GM12865 (cell line): Measurements from ENCODE around the gene ASPM.
"Not testable (repeated sequence)": the region's sequence is repeated elsewhere in the genome, so short reads cannot be mapped to it uniquely, and the experiment has no call there.

Source experiments
- DNase-seq: peaks from one replicate; pipeline ENCODE4 v3.0.0; 2010; ENCODE audit warnings: low read depth
- H3K4me3 ChIP-seq: 2 replicates; pipeline ENCODE4 v1.5.1; 2011; ENCODE audit warnings: mild to moderate bottlenecking, low read depth, low read length, control low read depth
- TF ChIP-seq, protein P1 (sequence below): IDR thresholded peaks from 2 replicates; pipeline ENCODE4 v1.5.1; 2011; ENCODE audit warnings: low read length, control low read depth, low read depth, inconsistent platforms; ENCODE audit not compliant: insufficient read depth; ENCODE audit errors: missing control alignments

The ASPM gene

DNA sequence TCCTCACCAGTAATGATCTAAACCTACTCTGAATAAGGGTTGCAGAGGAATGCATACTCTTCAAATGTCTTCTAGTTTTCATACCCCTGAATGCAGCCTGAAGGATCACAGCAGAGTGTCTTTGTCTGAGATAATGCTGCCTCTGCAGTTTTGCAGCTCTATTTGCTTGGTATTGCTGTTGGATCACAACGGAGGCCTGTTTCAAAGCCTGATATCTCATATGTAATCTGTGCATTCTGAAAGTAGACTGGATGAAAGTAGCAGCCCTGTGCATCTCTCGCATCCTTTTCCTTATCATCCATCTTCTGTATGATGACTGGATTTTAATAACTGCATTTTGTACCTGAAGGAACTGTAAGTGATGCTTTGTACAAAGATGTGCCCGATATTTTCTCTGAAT, 44.5 kb downstream of the ASPM start:
- H3K4me3 ChIP-seq, result no peak overlapping the region
- TF ChIP-seq, protein P1, sequence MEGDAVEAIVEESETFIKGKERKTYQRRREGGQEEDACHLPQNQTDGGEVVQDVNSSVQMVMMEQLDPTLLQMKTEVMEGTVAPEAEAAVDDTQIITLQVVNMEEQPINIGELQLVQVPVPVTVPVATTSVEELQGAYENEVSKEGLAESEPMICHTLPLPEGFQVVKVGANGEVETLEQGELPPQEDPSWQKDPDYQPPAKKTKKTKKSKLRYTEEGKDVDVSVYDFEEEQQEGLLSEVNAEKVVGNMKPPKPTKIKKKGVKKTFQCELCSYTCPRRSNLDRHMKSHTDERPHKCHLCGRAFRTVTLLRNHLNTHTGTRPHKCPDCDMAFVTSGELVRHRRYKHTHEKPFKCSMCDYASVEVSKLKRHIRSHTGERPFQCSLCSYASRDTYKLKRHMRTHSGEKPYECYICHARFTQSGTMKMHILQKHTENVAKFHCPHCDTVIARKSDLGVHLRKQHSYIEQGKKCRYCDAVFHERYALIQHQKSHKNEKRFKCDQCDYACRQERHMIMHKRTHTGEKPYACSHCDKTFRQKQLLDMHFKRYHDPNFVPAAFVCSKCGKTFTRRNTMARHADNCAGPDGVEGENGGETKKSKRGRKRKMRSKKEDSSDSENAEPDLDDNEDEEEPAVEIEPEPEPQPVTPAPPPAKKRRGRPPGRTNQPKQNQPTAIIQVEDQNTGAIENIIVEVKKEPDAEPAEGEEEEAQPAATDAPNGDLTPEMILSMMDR, result no peak
- no peak for DNase-seq

DNA sequence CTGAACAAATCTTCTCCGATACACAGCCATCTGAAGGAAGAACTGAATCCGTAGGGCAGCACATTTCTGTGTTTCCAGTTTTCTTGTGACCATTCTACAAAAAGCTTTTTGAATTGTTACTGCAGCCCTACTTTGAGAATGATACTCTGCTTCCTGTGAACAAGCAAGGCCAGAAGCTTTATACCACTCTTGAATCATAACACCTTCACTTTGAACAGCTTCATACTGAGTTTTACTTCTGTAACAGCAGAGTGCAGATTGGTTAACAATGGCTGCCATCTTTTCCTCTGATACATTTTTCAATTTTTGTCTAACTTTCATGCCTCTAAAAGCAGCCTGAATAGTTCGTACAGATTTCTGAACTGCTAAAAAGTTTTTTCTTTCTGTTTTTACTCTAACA, 45.8 kb downstream of the ASPM start:
- TF ChIP-seq, protein P1, result no peak
- no peak overlapping the region for H3K4me3 ChIP-seq
- no peak for DNase-seq

DNA sequence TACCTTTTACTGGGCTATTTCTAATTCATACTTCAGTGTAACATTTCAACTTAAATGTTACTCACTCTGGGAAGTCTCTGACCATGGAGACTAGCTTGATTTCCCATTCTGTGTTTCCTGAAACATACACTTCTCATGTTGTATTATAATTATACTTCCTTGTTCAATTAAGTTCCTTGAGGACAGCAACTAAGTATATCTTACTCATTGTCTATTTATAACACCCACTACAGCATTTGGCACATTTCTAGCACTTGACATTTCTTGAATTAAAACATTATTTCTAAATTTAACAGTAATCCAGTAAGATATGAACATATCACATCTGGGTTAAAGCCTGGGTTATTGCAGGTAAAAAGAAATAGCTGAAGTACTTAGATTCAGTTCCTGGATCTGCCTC, 47.0 kb downstream of the ASPM start:
- DNase-seq, result no peak
- H3K4me3 ChIP-seq, result no peak overlapping the region
- TF ChIP-seq, protein P1, result no peak

DNA sequence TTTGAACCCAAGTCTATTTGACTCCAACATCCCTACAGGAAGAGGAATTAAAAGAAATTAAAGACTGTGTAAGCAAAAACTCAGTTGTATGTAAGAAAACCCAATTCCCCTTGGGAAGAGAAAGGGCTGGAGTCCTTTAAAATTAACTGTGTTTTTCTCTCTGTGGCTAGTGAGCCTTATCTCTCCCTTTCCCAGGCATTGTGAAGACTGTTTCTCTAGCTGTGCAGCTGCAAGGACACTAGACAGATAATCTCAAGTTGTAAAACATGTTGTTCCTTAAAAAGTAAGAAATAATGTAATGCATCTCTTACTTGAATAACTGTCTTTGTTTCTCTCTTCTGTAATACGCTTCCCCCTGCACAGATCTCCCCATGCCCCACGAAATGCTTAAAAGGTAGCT, 49.5 kb downstream of the ASPM start:
- H3K4me3 ChIP-seq, DNase-seq: not testable (repeated sequence)

DNA sequence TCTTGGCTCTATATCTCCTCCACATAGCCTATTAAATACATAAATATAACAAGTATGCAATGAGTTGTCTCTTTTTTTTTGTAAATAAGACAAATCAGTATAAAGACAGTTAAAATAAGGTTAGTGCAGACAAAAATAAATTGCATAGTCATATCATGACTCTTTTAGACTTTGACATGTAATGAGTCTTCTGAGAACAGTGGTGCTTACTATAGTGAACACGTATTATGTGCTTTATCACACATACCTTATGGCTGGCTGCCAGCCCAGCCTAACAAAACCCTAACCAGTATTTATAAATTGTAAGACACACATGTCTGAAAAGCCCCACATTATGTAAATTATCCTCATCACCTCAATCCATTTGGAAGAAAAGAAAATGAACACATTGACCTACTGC, 50.3 kb downstream of the ASPM start:
- TF ChIP-seq, protein P1, result no peak
- no peak overlapping the region for H3K4me3 ChIP-seq
- DNase-seq, result no peak

DNA sequence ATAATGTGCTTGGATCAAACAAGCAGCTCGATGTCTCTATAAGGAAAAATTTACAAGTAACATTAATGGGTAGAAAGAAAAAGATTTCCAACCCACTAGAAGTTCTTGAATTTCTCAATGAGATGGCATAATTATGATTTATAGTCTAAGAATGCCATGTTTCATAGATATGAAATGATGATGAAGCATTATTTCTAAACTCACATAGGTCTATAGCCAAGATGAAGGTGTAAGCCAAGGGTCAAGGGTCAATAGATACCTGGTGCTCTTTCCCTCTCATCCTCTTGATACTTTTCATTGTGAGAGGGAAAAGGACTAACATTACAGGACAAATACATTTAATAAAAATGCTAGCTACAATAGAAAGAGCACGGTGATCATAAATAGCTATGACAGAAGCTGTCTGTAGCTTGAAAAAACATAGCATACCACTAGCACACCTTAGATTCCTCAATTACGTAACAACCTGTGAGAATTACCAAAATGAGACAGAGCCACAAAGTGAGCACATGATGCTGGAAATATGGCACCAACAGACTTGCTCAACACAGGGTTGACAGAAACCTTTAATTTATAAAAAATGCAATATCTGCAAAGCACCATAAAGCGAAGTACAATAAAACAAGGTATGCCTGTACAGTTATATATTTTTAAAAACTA, 53.1 kb downstream of the ASPM start:
- TF ChIP-seq, protein P1, result no peak
- DNase-seq, result no peak
- no peak overlapping the region for H3K4me3 ChIP-seq

DNA sequence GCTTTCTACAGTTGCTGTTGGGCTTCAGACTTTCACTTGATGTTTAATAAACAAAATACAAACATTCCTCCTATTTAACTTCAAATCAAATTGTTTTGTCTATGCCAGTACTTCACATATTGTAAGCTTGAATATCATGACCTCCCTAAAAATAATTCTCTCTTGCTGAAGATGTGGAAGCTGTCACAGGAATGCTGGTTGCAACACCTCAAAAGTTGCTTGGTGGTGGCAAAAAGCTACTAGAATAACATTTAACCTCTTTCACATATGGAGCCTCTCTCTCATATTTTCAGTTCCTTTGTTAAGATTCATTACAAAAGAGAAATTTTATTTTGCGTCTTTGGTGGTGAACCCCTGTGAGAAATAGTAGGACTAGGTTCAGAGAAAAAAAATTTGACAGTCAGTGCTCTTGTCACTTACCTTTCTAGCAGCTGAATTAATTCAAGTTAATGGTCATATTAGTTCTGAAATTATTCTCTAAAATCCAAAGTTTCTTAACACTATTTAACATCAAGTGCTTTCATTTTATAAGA, 53.9 kb downstream of the ASPM start:
- TF ChIP-seq, protein P1, result no peak
- H3K4me3 ChIP-seq, result no peak overlapping the region
- no peak for DNase-seq

DNA sequence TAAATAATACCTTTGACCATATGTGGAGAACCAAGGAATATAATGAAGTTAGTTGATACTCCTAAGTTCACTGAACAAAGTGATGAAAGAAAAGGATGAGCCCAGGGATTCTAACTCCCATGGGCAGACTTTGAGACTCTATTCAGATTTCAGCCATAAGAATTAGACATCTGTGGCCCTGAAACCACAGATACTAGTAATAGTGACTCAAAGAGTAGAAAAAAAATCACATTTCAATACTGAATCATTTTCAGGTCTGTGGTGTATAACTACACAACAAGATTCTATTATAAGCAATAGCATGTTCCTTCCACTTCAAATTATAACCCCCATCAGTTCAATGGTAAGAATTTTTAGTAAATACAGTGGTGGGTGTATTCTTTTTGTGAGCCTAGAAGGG, 63.0 kb downstream of the ASPM start:
- no peak overlapping the region for H3K4me3 ChIP-seq
- no peak for DNase-seq
- TF ChIP-seq, protein P1, result no peak
